HG02642 (cell line): ENCODE measurements around the gene MCCD1.

Source experiments
- ATAC-seq: cut with Tn5 transposase; IDR thresholded peaks from one replicate; pipeline ENCODE4 v1.9.1; 2021; ENCODE audit warnings: mild to moderate bottlenecking; ENCODE audit not compliant: unreplicated experiment, poor library complexity

The MCCD1 gene

DNA sequence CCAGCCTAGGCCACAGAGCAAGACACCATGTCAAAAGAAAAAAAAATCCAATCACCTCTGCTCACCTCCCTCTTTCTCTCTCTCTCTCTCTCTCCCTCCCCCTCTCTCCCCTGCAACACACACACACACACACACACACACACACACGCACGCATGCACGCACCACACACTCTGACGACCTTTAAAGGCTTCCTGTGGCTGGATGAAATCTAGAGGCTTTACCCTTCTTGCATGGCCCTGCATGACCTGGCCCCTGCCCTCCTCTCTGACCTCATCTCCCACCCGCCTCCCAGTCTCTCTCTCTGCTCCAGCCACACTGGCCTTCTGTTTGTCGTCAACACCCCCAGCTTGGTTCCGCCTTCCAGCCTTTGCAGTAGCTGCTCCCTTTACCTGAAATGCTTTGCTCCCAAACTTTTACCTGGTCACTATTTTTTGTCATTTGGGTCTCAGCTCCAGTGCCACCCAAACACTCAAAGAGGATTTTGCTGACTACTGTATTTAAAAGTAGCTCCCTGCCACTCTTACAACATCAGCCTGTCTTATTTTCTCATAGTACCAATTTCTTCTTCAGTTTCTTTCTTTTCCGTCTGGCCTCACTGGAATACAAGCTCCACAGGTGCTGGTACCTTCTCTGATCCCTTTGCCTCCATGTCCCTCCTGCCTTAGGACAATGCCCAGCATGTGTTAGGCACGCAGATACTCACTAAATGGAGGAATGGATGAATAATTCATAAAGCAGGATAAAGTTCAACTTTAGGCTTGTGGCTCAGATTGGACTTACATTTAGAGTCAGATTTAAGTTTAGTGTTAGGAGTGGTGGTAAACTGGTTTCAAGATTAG, 39.0 kb downstream of the MCCD1 start:
- ATAC-seq = no peak

DNA sequence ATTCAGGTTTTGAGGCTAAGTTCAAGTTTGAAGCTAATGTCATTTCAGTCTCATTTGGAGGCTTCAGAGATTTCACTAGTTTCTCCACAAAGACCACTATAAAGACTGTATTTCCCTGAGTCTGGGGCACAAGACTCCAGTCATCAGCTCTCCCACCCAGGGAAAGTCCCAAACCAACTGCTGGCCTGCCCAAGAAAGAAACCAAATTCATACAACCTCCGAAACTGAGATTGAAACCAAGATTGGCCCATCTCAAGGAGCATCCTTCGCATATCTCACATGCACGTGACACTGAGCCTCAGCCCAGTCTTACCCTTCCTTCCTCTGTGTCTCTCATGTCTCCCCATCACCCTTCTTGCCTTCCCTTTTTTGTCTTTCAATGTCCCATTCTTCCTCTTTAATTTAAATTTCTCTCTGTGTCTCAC, 39.8 kb downstream of the MCCD1 start:
- peak; percentile 63 for ATAC-seq

DNA sequence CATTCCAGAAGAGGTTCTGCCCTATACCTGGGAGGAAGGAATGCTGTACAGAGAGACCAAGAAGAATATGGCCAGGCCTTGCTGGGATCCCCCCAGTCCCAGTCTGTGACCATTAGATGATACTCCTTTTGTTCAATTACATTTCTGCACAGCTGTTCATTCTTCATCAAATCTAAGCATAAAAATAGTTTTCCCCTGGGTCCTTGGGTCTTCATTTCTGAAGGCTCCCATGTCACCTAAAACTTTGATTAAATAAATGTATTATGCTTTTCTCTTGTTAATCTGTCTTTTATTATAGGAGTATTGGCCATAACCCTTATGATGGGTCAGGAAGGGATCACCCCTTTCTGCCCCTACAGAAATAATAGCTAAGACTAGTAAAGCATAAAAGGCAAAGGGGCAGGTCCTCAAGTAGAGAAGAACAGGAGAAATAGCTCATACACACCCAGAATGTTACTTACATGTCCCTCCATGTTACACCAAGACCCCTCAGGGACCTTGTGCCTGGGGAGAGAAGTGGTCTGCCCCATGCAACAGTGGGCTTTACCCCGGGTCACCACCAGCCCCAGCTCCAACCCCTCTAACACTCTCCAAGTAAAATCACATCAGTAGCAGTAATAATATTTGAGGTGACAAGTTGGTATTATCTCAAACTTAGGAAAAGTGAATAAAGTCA, 41.2 kb downstream of the MCCD1 start:
- no peak for ATAC-seq

DNA sequence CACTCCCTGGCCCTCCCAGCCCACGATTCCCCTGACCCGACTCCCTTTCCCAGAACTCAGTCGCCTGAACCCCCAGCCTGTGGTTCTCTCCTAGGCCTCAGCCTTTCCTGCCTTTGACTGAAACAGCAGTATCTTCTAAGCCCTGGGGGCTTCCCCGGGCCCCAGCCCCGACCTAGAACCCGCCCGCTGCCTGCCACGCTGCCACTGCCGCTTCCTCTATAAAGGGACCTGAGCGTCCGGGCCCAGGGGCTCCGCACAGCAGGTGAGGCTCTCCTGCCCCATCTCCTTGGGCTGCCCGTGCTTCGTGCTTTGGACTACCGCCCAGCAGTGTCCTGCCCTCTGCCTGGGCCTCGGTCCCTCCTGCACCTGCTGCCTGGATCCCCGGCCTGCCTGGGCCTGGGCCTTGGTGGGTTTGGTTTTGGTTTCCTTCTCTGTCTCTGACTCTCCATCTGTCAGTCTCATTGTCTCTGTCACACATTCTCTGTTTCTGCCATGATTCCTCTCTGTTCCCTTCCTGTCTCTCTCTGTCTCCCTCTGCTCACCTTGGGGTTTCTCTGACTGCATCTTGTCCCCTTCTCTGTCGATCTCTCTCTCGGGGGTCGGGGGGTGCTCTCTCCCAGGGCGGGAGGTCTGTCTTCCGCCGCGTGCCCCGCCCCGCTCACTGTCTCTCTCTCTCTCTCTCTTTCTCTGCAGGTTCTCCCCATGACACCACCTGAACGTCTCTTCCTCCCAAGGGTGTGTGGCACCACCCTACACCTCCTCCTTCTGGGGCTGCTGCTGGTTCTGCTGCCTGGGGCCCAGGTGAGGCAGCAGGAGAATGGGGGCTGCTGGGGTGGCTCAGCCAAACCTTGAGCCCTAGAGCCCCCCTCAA, 43.5 kb downstream of the MCCD1 start, which contains the start of gene LTA:
Gene LTA (plus strand): TSS at position 249 of the 871 bp plus-strand sequence. CDS start 454 bp downstream, at position 703.
- peak; percentile 36 for ATAC-seq

DNA sequence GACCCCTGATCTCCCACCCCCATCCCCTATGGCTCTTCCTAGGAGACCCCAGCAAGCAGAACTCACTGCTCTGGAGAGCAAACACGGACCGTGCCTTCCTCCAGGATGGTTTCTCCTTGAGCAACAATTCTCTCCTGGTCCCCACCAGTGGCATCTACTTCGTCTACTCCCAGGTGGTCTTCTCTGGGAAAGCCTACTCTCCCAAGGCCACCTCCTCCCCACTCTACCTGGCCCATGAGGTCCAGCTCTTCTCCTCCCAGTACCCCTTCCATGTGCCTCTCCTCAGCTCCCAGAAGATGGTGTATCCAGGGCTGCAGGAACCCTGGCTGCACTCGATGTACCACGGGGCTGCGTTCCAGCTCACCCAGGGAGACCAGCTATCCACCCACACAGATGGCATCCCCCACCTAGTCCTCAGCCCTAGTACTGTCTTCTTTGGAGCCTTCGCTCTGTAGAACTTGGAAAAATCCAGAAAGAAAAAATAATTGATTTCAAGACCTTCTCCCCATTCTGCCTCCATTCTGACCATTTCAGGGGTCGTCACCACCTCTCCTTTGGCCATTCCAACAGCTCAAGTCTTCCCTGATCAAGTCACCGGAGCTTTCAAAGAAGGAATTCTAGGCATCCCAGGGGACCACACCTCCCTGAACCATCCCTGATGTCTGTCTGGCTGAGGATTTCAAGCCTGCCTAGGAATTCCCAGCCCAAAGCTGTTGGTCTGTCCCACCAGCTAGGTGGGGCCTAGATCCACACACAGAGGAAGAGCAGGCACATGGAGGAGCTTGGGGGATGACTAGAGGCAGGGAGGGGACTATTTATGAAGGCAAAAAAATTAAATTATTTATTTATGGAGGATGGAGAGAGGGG, 44.7 kb downstream of the MCCD1 start:
- ATAC-seq = no peak

DNA sequence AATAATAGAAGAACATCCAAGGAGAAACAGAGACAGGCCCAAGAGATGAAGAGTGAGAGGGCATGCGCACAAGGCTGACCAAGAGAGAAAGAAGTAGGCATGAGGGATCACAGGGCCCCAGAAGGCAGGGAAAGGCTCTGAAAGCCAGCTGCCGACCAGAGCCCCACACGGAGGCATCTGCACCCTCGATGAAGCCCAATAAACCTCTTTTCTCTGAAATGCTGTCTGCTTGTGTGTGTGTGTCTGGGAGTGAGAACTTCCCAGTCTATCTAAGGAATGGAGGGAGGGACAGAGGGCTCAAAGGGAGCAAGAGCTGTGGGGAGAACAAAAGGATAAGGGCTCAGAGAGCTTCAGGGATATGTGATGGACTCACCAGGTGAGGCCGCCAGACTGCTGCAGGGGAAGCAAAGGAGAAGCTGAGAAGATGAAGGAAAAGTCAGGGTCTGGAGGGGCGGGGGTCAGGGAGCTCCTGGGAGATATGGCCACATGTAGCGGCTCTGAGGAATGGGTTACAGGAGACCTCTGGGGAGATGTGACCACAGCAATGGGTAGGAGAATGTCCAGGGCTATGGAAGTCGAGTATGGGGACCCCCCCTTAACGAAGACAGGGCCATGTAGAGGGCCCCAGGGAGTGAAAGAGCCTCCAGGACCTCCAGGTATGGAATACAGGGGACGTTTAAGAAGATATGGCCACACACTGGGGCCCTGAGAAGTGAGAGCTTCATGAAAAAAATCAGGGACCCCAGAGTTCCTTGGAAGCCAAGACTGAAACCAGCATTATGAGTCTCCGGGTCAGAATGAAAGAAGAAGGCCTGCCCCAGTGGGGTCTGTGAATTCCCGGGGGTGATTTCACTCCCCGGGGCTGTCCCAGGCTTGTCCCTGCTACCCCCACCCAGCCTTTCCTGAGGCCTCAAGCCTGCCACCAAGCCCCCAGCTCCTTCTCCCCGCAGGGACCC, 45.6 kb downstream of the MCCD1 start:
- no peak for ATAC-seq

DNA sequence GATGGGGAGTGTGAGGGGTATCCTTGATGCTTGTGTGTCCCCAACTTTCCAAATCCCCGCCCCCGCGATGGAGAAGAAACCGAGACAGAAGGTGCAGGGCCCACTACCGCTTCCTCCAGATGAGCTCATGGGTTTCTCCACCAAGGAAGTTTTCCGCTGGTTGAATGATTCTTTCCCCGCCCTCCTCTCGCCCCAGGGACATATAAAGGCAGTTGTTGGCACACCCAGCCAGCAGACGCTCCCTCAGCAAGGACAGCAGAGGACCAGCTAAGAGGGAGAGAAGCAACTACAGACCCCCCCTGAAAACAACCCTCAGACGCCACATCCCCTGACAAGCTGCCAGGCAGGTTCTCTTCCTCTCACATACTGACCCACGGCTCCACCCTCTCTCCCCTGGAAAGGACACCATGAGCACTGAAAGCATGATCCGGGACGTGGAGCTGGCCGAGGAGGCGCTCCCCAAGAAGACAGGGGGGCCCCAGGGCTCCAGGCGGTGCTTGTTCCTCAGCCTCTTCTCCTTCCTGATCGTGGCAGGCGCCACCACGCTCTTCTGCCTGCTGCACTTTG, 46.7 kb downstream of the MCCD1 start, which contains the start of gene TNF:
Gene TNF (plus strand): TSS at position 231 of the 567 bp plus-strand sequence. CDS start 177 bp downstream, at position 408.
- no peak for ATAC-seq

DNA sequence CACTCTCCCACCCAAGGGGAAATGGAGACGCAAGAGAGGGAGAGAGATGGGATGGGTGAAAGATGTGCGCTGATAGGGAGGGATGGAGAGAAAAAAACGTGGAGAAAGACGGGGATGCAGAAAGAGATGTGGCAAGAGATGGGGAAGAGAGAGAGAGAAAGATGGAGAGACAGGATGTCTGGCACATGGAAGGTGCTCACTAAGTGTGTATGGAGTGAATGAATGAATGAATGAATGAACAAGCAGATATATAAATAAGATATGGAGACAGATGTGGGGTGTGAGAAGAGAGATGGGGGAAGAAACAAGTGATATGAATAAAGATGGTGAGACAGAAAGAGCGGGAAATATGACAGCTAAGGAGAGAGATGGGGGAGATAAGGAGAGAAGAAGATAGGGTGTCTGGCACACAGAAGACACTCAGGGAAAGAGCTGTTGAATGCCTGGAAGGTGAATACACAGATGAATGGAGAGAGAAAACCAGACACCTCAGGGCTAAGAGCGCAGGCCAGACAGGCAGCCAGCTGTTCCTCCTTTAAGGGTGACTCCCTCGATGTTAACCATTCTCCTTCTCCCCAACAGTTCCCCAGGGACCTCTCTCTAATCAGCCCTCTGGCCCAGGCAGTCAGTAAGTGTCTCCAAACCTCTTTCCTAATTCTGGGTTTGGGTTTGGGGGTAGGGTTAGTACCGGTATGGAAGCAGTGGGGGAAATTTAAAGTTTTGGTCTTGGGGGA, 47.4 kb downstream of the MCCD1 start:
- no peak for ATAC-seq

DNA sequence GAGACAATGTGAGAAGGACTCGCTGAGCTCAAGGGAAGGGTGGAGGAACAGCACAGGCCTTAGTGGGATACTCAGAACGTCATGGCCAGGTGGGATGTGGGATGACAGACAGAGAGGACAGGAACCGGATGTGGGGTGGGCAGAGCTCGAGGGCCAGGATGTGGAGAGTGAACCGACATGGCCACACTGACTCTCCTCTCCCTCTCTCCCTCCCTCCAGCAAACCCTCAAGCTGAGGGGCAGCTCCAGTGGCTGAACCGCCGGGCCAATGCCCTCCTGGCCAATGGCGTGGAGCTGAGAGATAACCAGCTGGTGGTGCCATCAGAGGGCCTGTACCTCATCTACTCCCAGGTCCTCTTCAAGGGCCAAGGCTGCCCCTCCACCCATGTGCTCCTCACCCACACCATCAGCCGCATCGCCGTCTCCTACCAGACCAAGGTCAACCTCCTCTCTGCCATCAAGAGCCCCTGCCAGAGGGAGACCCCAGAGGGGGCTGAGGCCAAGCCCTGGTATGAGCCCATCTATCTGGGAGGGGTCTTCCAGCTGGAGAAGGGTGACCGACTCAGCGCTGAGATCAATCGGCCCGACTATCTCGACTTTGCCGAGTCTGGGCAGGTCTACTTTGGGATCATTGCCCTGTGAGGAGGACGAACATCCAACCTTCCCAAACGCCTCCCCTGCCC, 48.3 kb downstream of the MCCD1 start:
- no peak for ATAC-seq

DNA sequence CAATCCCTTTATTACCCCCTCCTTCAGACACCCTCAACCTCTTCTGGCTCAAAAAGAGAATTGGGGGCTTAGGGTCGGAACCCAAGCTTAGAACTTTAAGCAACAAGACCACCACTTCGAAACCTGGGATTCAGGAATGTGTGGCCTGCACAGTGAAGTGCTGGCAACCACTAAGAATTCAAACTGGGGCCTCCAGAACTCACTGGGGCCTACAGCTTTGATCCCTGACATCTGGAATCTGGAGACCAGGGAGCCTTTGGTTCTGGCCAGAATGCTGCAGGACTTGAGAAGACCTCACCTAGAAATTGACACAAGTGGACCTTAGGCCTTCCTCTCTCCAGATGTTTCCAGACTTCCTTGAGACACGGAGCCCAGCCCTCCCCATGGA, 48.8 kb downstream of the MCCD1 start:
- no peak for ATAC-seq

DNA sequence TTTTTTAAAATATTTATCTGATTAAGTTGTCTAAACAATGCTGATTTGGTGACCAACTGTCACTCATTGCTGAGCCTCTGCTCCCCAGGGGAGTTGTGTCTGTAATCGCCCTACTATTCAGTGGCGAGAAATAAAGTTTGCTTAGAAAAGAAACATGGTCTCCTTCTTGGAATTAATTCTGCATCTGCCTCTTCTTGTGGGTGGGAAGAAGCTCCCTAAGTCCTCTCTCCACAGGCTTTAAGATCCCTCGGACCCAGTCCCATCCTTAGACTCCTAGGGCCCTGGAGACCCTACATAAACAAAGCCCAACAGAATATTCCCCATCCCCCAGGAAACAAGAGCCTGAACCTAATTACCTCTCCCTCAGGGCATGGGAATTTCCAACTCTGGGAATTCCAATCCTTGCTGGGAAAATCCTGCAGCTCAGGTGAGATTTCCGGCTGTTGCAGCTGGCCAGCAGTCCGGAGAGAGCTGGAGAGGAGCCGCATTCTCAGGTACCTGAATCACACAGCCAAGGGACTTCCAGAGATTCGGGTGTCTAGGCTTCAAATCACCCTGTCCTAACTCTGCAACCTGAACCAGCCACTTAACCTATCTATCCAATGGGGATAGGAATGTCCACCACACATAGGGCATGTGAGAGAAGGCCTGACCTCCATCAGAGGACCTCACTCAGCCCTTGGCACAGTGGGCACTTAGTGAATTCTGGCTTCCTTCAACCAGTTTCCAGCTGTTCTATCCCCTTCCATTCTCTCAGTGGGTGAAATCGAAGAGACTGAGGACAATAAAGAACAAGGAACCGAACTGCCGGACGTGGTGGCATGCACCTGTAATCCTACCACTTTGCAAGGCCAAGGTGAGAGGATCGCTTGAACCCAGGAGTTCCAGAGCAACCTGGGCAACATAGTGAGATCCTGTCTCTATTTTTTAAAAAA, 49.7 kb downstream of the MCCD1 start:
- no peak for ATAC-seq

DNA sequence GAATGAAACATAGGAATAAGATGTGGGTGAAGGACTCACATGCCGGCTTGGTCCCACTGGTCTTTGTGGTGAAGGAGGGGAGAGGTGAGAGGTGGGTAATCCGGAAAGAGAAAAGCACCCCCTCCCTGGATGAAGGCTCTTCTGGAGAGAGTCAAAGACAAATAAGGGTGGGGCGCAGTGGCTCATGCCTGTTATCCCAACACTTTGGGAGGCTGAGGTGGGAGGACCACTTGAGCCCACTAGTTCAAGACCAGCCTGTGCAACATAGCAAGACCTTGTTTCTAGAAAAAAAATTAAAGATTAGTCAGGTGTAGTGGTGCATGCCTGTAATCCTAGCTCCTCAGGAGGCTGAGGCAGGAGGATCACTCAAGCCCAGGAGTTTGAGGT, 50.4 kb downstream of the MCCD1 start:
- no peak for ATAC-seq
